SK-N-SH (cell line): ENCODE measurements around the gene SANBR. TPM values are rescaled to one million over a fixed set of nuclear protein-coding genes. Genes with fewer than 3 reads are reported as not detected.

Experiments used
- CTCF ChIA-PET: fragments of 300-600, 350-600 bp; formaldehyde crosslinking; extraction: SDS; loops from one replicate; lab custom pipeline; 2021; lab: Yijun Ruan, JAX
- POLR2A ChIA-PET: fragments of 350-600 bp; sonication (Branson Sonifier 250); formaldehyde crosslinking; extraction: SDS; loops from one replicate; lab custom pipeline; 2020; ENCODE audit warnings: antibody characterized with exemption, inconsistent platforms; lab: Yijun Ruan, JAX
- DNase-seq: peaks from one replicate; pipeline ENCODE4 v3.0.0; 2012
- H2AFZ ChIP-seq: fragments of 200-600 bp; sonication (generic); 2 replicates; pipeline ENCODE4 v1.8.1; 2016; ENCODE audit warnings: antibody characterized with exemption, mild to moderate bottlenecking, low read depth
- H3F3A ChIP-seq: fragments of 200-600 bp; sonication (generic); replicated peaks from 2 replicates; pipeline ENCODE3; 2016; ENCODE audit warnings: antibody characterized with exemption, mild to moderate bottlenecking; ENCODE audit not compliant: insufficient read depth
- H3K27ac ChIP-seq, 2 experiments: fragments of 200-500 bp in 1 of 2; fragments of 200-600 bp in 1 of 2; sonication (Bioruptor generic) in 1 of 2; sonication (generic), shearing (Covaris generic) in 1 of 2; 2 replicates each; pipeline versions ENCODE4 v1.5.1 to v1.6.1; 2014 to 2016; ENCODE audit warnings: low read depth in 2 of 2, inconsistent platforms in 1 of 2, low read length in 1 of 2, mild to moderate bottlenecking in 1 of 2, mixed read lengths in 1 of 2
- H3K27me3 ChIP-seq: fragments of 200-600 bp; sonication (generic), shearing (Covaris generic); 2 replicates; pipeline ENCODE4 v1.6.1; 2016; ENCODE audit warnings: mixed run types; ENCODE audit not compliant: insufficient read depth
- H3K36me3 ChIP-seq, 2 experiments: fragments of 200-500 bp in 1 of 2; fragments of 200-600 bp in 1 of 2; sonication (Bioruptor generic) in 1 of 2; sonication (generic) in 1 of 2; replicated peaks in 1 of 2; 2 replicates each; pipeline versions ENCODE3 to v1.5.1; 2014 to 2016; ENCODE audit warnings: low read length in 1 of 2, mild to moderate bottlenecking in 1 of 2; ENCODE audit not compliant: insufficient read depth in 2 of 2, control insufficient read depth in 1 of 2
- H3K4me1 ChIP-seq, 2 experiments: fragments of 200-500 bp in 1 of 2; fragments of 200-600 bp in 1 of 2; sonication (Bioruptor generic) in 1 of 2; sonication (generic), shearing (Covaris generic) in 1 of 2; 2 replicates each; pipeline versions ENCODE4 v1.5.1 to v1.6.1; 2014 to 2016; ENCODE audit warnings: low read depth in 1 of 2, low read length in 1 of 2, mixed run types in 1 of 2; ENCODE audit not compliant: insufficient read depth in 2 of 2, control insufficient read depth in 1 of 2
- H3K4me2 ChIP-seq: fragments of 200-600 bp; sonication (generic), shearing (Covaris generic); 2 replicates; pipeline ENCODE4 v1.6.1; 2017; ENCODE audit warnings: mixed run types
- H3K4me3 ChIP-seq, 2 experiments: fragments of 200-500 bp in 1 of 2; fragments of 200-600 bp in 1 of 2; sonication (Bioruptor generic) in 1 of 2; sonication (generic), shearing (Covaris generic) in 1 of 2; 2 replicates each; pipeline versions ENCODE4 v1.5.1 to v1.8.1; 2014 to 2016; ENCODE audit warnings: low read depth in 2 of 2, inconsistent platforms in 1 of 2, low read length in 1 of 2, mild to moderate bottlenecking in 1 of 2, mixed read lengths in 1 of 2, moderate library complexity in 1 of 2
- H3K79me2 ChIP-seq: fragments of 200-600 bp; sonication (generic); 2 replicates; pipeline ENCODE4 v1.8.1; 2017; ENCODE audit warnings: mild to moderate bottlenecking; ENCODE audit not compliant: insufficient read depth
- H3K9ac ChIP-seq: fragments of 200-600 bp; sonication (generic); 2 replicates; pipeline ENCODE4 v1.6.1; 2017; ENCODE audit warnings: mixed run types
- H3K9me2 ChIP-seq: fragments of 200-600 bp; sonication (generic); 2 replicates; pipeline ENCODE4 v1.6.1; 2017; ENCODE audit warnings: mixed run types
- H3K9me3 ChIP-seq: fragments of 200-600 bp; sonication (generic); 2 replicates; pipeline ENCODE4 v1.6.1; 2017; ENCODE audit warnings: mixed run types, mild to moderate bottlenecking, moderate library complexity
- H4K20me1 ChIP-seq: fragments of 200-600 bp; sonication (generic); 2 replicates; pipeline ENCODE4 v1.6.1; 2017; ENCODE audit warnings: mild to moderate bottlenecking, mixed run types; ENCODE audit not compliant: insufficient read depth
- EP300 ChIP-seq, 2 experiments: IDR thresholded peaks; 2 replicates each; pipeline versions ENCODE4 v1.4.0 to v1.6.1; 2012; ENCODE audit warnings: borderline replicate concordance in 1 of 2, low read depth in 1 of 2, low read length in 1 of 2
- EZH2phosphoT487 ChIP-seq: fragments of 200-600 bp; sonication (generic); IDR thresholded peaks from 2 replicates; pipeline ENCODE4 v1.6.1; 2017; ENCODE audit warnings: low read depth, mixed run types, mild to moderate bottlenecking, antibody characterized with exemption, moderate library complexity, borderline replicate concordance
- FOSL2 ChIP-seq: IDR thresholded peaks from 2 replicates; pipeline ENCODE4 v1.4.0; 2012; ENCODE audit warnings: low read depth, mild to moderate bottlenecking, moderate library complexity, borderline replicate concordance
- FOXJ3 ChIP-seq: sonication (generic); formaldehyde crosslinking; IDR thresholded peaks from 2 replicates; pipeline ENCODE4 v1.5.1; 2020; ENCODE audit warnings: mild to moderate bottlenecking, missing genetic modification reagents
- FOXM1 ChIP-seq: IDR thresholded peaks from 2 replicates; pipeline ENCODE4 v1.4.0; 2012; ENCODE audit warnings: low read depth, mild to moderate bottlenecking
- GABPA ChIP-seq: IDR thresholded peaks from 2 replicates; pipeline ENCODE4 v1.4.0; 2012; ENCODE audit warnings: low read depth, mild to moderate bottlenecking
- GATA2 ChIP-seq: sonication (generic); formaldehyde crosslinking; IDR thresholded peaks from 2 replicates; pipeline ENCODE4 v1.5.0; 2020; ENCODE audit warnings: mild to moderate bottlenecking, missing genetic modification reagents
- JUND ChIP-seq: IDR thresholded peaks from 2 replicates; pipeline ENCODE4 v1.4.0; 2012
- NFIC ChIP-seq: IDR thresholded peaks from 2 replicates; pipeline ENCODE4 v1.4.0; 2012; ENCODE audit warnings: borderline replicate concordance
- PBX3 ChIP-seq: IDR thresholded peaks from 2 replicates; pipeline ENCODE4; 2012
- RFX5 ChIP-seq: IDR thresholded peaks from 2 replicates; pipeline ENCODE4 v1.6.1; 2012; ENCODE audit warnings: mild to moderate bottlenecking, improper control_type of control experiment, low read length
- TAF1 ChIP-seq: IDR thresholded peaks from 2 replicates; pipeline ENCODE4 v1.6.1; 2012; ENCODE audit warnings: low read depth, mild to moderate bottlenecking, low read length, moderate library complexity, borderline replicate concordance
- TEAD4 ChIP-seq: IDR thresholded peaks from 2 replicates; pipeline ENCODE4 v1.4.0; 2012; ENCODE audit warnings: mild to moderate bottlenecking, borderline replicate concordance; ENCODE audit not compliant: insufficient read depth
- WGBS: methylation state at CpG from one replicate; pipeline ENCODE4 v1.1.6; 2017; ENCODE audit warnings: low lambda C conversion rate; 5-methylcytosine and 5-hydroxymethylcytosine counted together
- polyA plus RNA-seq, 3 experiments: library from polyadenylated mRNA; depleted of rRNA; stranded (reverse); fragments of >200 nt; gene quantifications; 2 replicates each; pipeline ENCODE4 v1.2.3, GENCODE V29; 2012
- TF ChIP-seq, protein P1 (sequence below): IDR thresholded peaks from 2 replicates; pipeline ENCODE4 v1.4.0; 2012; ENCODE audit warnings: low read depth, borderline replicate concordance
- TF ChIP-seq, protein P2 (sequence below): fragments of 150-350 bp; IDR thresholded peaks from 2 replicates; pipeline ENCODE4 v1.6.1; 2016; ENCODE audit warnings: mild to moderate bottlenecking, low read depth, low read length
- TF ChIP-seq, protein P3 (sequence below): fragments of 200-600 bp; sonication (generic); IDR thresholded peaks from 2 replicates; pipeline ENCODE4 v1.6.1; 2017; ENCODE audit warnings: antibody characterized with exemption, mild to moderate bottlenecking, moderate library complexity
- TF ChIP-seq, protein P4 (sequence below): IDR thresholded peaks from 2 replicates; pipeline ENCODE4 v1.4.0; 2012; ENCODE audit warnings: low read depth, borderline replicate concordance

The SANBR gene
- polyA plus RNA-seq, 1 of the 3 experiments (the other 2 are of a cell fraction) = 4.3 TPM

- Histone ChIP-seq H3K27me3 (no peaks in the 10 kb centered on the region), H4K20me1 (peaks cover 4% of the 10 kb centered on the region; the same call in 1 of the 2 replicates), H2AFZ (peak overlapping the region; percentile 96), H3K9me2 (no peaks in the 10 kb centered on the region), H3K9me3 (no peaks in the 10 kb centered on the region), H3K4me2 (peak overlapping the region; percentile 79), H3K4me3 (peak overlapping the region; percentile 93 to 95), H3K79me2 (peaks cover 77% of the 10 kb centered on the region), H3K9ac (peak overlapping the region; percentile 81), H3K27ac (peak overlapping the region; percentile 79 to 95), H3K4me1 (peaks cover 0 to 4% of the 10 kb centered on the region in 2 experiments; a peak in 1 of 4 replicates), H3F3A (peaks cover 7% of the 10 kb centered on the region), H3K36me3 (peaks cover 2 to 23% of the 10 kb centered on the region in 2 experiments)
- ChIA-PET CTCF (interaction anchor here (1.7 kb wide), 1 partner anchor 20 kb away, joined by 7 read pairs; no protein-coding TSS in a partner anchor), POLR2A (no interaction called here)
- WGBS = 0% methylated on average over 7 of the region's 7 CpGs
- DNase-seq = peak; percentile 9
- TF ChIP-seq EP300 (IDR thresholded peaks at IDR 0.05; ENCODE audit: borderline replicate concordance in 1 of 2, low read depth in 1 of 2, low read length in 1 of 2) (no peak), FOXJ3 (CRISPR knock-in tag) (no peak), GABPA (no peak), FOSL2 (no peak), JUND (no peak), PBX3 (no peak), NFIC (no peak), GATA2 (CRISPR knock-in tag) (no peak)
- TF ChIP-seq, protein P1, sequence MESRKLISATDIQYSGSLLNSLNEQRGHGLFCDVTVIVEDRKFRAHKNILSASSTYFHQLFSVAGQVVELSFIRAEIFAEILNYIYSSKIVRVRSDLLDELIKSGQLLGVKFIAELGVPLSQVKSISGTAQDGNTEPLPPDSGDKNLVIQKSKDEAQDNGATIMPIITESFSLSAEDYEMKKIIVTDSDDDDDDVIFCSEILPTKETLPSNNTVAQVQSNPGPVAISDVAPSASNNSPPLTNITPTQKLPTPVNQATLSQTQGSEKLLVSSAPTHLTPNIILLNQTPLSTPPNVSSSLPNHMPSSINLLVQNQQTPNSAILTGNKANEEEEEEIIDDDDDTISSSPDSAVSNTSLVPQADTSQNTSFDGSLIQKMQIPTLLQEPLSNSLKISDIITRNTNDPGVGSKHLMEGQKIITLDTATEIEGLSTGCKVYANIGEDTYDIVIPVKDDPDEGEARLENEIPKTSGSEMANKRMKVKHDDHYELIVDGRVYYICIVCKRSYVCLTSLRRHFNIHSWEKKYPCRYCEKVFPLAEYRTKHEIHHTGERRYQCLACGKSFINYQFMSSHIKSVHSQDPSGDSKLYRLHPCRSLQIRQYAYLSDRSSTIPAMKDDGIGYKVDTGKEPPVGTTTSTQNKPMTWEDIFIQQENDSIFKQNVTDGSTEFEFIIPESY = no peak
- TF ChIP-seq, protein P2, sequence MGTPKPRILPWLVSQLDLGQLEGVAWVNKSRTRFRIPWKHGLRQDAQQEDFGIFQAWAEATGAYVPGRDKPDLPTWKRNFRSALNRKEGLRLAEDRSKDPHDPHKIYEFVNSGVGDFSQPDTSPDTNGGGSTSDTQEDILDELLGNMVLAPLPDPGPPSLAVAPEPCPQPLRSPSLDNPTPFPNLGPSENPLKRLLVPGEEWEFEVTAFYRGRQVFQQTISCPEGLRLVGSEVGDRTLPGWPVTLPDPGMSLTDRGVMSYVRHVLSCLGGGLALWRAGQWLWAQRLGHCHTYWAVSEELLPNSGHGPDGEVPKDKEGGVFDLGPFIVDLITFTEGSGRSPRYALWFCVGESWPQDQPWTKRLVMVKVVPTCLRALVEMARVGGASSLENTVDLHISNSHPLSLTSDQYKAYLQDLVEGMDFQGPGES = no peak
Measured at GRCh38 chr2:61018318-61018755, 47.3 kb upstream of the SANBR start.

- no peak for DNase-seq
- no peaks in the 10 kb centered on the region for H3K9me2 ChIP-seq
- 17% methylated on average over 6 of the region's 6 CpGs for WGBS
- H3K9me3 ChIP-seq = no peaks in the 10 kb centered on the region
- peaks cover 4% of the 10 kb centered on the region; the same call in 1 of the 2 replicates for H4K20me1 ChIP-seq
- CTCF ChIA-PET = no interaction called here
- H3K36me3 ChIP-seq = peaks cover 2 to 25% of the 10 kb centered on the region in 2 experiments
- H3K27ac ChIP-seq = peak overlapping the region; percentile 79 to 95; a peak in 2 of 4 replicates
- H3K4me3 ChIP-seq = peak overlapping the region; percentile 93 to 95
- H3K27me3 ChIP-seq = no peaks in the 10 kb centered on the region
- H3K79me2 ChIP-seq = peaks cover 82% of the 10 kb centered on the region
- peaks cover 7% of the 10 kb centered on the region for H3F3A ChIP-seq
- H3K9ac ChIP-seq = peak overlapping the region; percentile 81
- H3K4me2 ChIP-seq = peak overlapping the region; percentile 79
- H2AFZ ChIP-seq = no peak overlapping the region
- POLR2A ChIA-PET = no interaction called here
- H3K4me1 ChIP-seq = peaks cover 0 to 4% of the 10 kb centered on the region in 2 experiments; a peak in 1 of 4 replicates
- TF ChIP-seq GATA2 (CRISPR knock-in tag) (no peak), RFX5 (no peak), TEAD4 (no peak), FOXM1 (no peak), EZH2phosphoT487 (no peak), TAF1 (no peak)
- TF ChIP-seq, protein P1 = no peak
- TF ChIP-seq, protein P3, sequence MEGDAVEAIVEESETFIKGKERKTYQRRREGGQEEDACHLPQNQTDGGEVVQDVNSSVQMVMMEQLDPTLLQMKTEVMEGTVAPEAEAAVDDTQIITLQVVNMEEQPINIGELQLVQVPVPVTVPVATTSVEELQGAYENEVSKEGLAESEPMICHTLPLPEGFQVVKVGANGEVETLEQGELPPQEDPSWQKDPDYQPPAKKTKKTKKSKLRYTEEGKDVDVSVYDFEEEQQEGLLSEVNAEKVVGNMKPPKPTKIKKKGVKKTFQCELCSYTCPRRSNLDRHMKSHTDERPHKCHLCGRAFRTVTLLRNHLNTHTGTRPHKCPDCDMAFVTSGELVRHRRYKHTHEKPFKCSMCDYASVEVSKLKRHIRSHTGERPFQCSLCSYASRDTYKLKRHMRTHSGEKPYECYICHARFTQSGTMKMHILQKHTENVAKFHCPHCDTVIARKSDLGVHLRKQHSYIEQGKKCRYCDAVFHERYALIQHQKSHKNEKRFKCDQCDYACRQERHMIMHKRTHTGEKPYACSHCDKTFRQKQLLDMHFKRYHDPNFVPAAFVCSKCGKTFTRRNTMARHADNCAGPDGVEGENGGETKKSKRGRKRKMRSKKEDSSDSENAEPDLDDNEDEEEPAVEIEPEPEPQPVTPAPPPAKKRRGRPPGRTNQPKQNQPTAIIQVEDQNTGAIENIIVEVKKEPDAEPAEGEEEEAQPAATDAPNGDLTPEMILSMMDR = no peak
- TF ChIP-seq, protein P4, sequence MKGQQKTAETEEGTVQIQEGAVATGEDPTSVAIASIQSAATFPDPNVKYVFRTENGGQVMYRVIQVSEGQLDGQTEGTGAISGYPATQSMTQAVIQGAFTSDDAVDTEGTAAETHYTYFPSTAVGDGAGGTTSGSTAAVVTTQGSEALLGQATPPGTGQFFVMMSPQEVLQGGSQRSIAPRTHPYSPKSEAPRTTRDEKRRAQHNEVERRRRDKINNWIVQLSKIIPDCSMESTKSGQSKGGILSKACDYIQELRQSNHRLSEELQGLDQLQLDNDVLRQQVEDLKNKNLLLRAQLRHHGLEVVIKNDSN = no peak
Measured at GRCh38 chr2:61018798-61019197, 46.9 kb upstream of the SANBR start.
